Type B pancreatic cell (in vitro differentiated cells): ENCODE measurements around the gene SLC8A3. TPM values are rescaled to one million over a fixed set of nuclear protein-coding genes. Genes with fewer than 3 reads are reported as not detected.
A peak's percentile ranks its signal among the peaks of the same experiment; 100 is the strongest.

ENCODE experiments used
- DNase-seq: peaks from one replicate; pipeline ENCODE4 v3.0.0; 2021; ENCODE audit warnings: mixed read lengths; ENCODE audit not compliant: unreplicated experiment; ENCODE audit errors: extremely low spot score
- H3K27ac Mint-ChIP-seq: 2 replicates; pipeline ENCODE4 v1.8.0; 2021; ENCODE audit warnings: mild to moderate bottlenecking, mixed read lengths
- H3K27me3 Mint-ChIP-seq: 2 replicates; pipeline ENCODE4 v1.8.0; 2021; ENCODE audit warnings: mixed read lengths
- H3K36me3 Mint-ChIP-seq: 2 replicates; pipeline ENCODE4 v1.8.0; 2021; ENCODE audit warnings: mixed read lengths
- H3K4me1 Mint-ChIP-seq: one replicate; pipeline ENCODE4 v1.8.0; 2021; ENCODE audit warnings: mixed read lengths; ENCODE audit not compliant: unreplicated experiment
- H3K4me3 Mint-ChIP-seq: 2 replicates; pipeline ENCODE4 v1.8.0; 2021; ENCODE audit warnings: mild to moderate bottlenecking, mixed read lengths
- H3K9me3 Mint-ChIP-seq: 2 replicates; pipeline ENCODE4 v1.8.0; 2021; ENCODE audit warnings: mixed read lengths
- total RNA-seq: library from RNA; stranded (reverse); gene quantifications from 2 replicates; pipeline ENCODE4 v1.2.1, GENCODE V29; 2021; ENCODE audit warnings: low replicate concordance
- TF ChIP-seq, protein P1 (sequence below): fragments of 200-600 bp; sonication (generic); conservative IDR thresholded peaks from 2 replicates; pipeline ENCODE4 v1.5.0; 2021; ENCODE audit warnings: antibody characterized with exemption, mild to moderate bottlenecking

The SLC8A3 gene
- total RNA-seq, 1 donor from 2014 or later = 7.8 TPM

GRCh38 chr14:70078329-70078728 is 110.4 kb downstream of the SLC8A3 start:
- Mint-ChIP-seq H3K4me3 (no peak overlapping the region), H3K4me1 (no peaks in the 10 kb centered on the region), H3K27ac (no peak overlapping the region), H3K27me3 (peaks cover 31% of the 10 kb centered on the region), H3K36me3 (no peaks in the 10 kb centered on the region), H3K9me3 (no peaks in the 10 kb centered on the region)
- TF ChIP-seq, protein P1, sequence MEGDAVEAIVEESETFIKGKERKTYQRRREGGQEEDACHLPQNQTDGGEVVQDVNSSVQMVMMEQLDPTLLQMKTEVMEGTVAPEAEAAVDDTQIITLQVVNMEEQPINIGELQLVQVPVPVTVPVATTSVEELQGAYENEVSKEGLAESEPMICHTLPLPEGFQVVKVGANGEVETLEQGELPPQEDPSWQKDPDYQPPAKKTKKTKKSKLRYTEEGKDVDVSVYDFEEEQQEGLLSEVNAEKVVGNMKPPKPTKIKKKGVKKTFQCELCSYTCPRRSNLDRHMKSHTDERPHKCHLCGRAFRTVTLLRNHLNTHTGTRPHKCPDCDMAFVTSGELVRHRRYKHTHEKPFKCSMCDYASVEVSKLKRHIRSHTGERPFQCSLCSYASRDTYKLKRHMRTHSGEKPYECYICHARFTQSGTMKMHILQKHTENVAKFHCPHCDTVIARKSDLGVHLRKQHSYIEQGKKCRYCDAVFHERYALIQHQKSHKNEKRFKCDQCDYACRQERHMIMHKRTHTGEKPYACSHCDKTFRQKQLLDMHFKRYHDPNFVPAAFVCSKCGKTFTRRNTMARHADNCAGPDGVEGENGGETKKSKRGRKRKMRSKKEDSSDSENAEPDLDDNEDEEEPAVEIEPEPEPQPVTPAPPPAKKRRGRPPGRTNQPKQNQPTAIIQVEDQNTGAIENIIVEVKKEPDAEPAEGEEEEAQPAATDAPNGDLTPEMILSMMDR = no peak
- DNase-seq = no peak

- Mint-ChIP-seq H3K4me3 (no peak overlapping the region), H3K27ac (no peak overlapping the region), H3K4me1 (no peaks in the 10 kb centered on the region), H3K36me3 (no peaks in the 10 kb centered on the region), H3K9me3 (no peaks in the 10 kb centered on the region), H3K27me3 (peaks cover 28% of the 10 kb centered on the region)
- DNase-seq = no peak
- TF ChIP-seq, protein P1 = no peak
Observed at GRCh38 chr14:70077720-70078119, 111.0 kb downstream of the SLC8A3 start.

GRCh38 chr14:70077005-70077404 is 111.7 kb downstream of the SLC8A3 start:
- H3K4me3 Mint-ChIP-seq = no peak overlapping the region
- no peaks in the 10 kb centered on the region for H3K9me3 Mint-ChIP-seq
- H3K36me3 Mint-ChIP-seq = no peaks in the 10 kb centered on the region
- no peak for DNase-seq
- H3K4me1 Mint-ChIP-seq = no peaks in the 10 kb centered on the region
- no peak overlapping the region for H3K27ac Mint-ChIP-seq
- TF ChIP-seq, protein P1 = no peak
- H3K27me3 Mint-ChIP-seq = peaks cover 25% of the 10 kb centered on the region

GRCh38 chr14:70073924-70074566 is 114.7 kb downstream of the SLC8A3 start:
- TF ChIP-seq, protein P1 = peak; percentile 92
- H3K27ac Mint-ChIP-seq = no peak overlapping the region
- H3K9me3 Mint-ChIP-seq = no peaks in the 10 kb centered on the region
- DNase-seq = peak; percentile 76
- no peak overlapping the region for H3K4me3 Mint-ChIP-seq
- peaks cover 14% of the 10 kb centered on the region for H3K27me3 Mint-ChIP-seq
- no peaks in the 10 kb centered on the region for H3K36me3 Mint-ChIP-seq
- no peaks in the 10 kb centered on the region for H3K4me1 Mint-ChIP-seq

GRCh38 chr14:70069186-70069585 is 119.6 kb downstream of the SLC8A3 start:
- TF ChIP-seq, protein P1 = no peak
- no peaks in the 10 kb centered on the region for H3K9me3 Mint-ChIP-seq
- H3K27me3 Mint-ChIP-seq = peaks cover 15% of the 10 kb centered on the region
- H3K36me3 Mint-ChIP-seq = no peaks in the 10 kb centered on the region
- no peak for DNase-seq
- no peak overlapping the region for H3K4me3 Mint-ChIP-seq
- H3K4me1 Mint-ChIP-seq = no peaks in the 10 kb centered on the region
- H3K27ac Mint-ChIP-seq = no peak overlapping the region
